ENCODE data around the gene ACADM. TPM values are rescaled to one million over a fixed set of nuclear protein-coding genes. Genes with fewer than 3 reads are reported as not detected.
"Not testable (repeated sequence)": the region's sequence is repeated elsewhere in the genome, so short reads cannot be mapped to it uniquely, and the experiment has no call there.

The ACADM gene
- polyA plus RNA-seq, 3 donors: 7.1 to 32.1 (median 31.3) TPM

DNA sequence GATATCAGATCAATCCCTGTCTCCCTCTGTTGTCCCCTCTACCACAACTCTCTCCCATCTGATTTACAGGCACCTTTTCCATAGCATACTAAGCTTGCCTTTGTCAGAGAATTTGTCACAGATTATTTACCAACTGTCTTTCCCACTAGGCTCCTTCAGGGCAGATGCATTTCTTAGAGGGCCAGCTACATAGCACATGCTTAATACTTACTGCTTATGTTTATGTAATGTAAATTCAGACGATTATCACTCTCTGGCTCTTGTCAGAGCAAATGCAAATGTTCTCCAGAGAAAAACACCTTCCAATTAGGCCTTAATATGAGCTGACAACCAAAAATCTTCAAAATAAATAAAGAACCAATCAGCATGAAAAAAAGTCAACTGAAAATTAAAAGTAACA lies 46.3 kb downstream of the ACADM start:
- H3K27me3 Mint-ChIP-seq (ENCODE audit: low read depth in 3 of 3): peaks cover 0 to 2% (median 0%) of the 10 kb centered on the region in 3 donors

DNA sequence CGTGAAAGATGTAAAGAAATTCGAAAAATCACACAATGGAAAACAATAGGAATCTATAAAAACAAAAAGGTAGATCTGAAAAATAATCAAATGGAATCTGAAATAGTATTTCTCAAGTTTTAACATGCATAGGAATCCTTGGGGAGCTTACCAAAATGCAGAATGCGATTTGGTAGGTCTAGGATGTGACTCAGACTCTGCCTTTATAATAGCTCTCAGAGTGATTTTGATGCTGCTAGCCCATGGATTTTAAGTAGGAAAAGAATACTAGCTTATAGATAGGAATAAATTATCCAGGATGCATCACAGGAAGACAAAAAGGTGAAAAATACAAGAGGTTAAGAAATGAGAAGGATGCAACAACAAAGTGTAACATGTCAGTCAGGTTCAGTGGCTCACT lies 47.5 kb downstream of the ACADM start:
- Histone ChIP-seq H3K4me2 (replicated peaks; ENCODE audit: extremely low read depth, low read length, poor library complexity, severe bottlenecking) (no peak overlapping the region), H3K79me2 (ENCODE audit: insufficient read depth, low read length) (no peaks in the 10 kb centered on the region), H3K27ac (ENCODE audit: low read depth in 1 of 2, low read length in 2 of 2) (no peak overlapping the region), H3K9me3 (replicated peaks in 1 of 2; ENCODE audit: control insufficient read depth in 1 of 2, insufficient read depth in 1 of 2, low read length in 2 of 2) (no peaks in the 10 kb centered on the region), H3K9ac (ENCODE audit: insufficient read depth, low read length, poor library complexity, severe bottlenecking) (no peak overlapping the region), H3K4me1 (ENCODE audit: control insufficient read depth in 1 of 2, insufficient read depth in 2 of 2, low read length in 2 of 2) (no peaks in the 10 kb centered on the region), H3K36me3 (replicated peaks in 1 of 2; ENCODE audit: control insufficient read depth in 1 of 2, insufficient read depth in 2 of 2, low read length in 2 of 2) (no peaks in the 10 kb centered on the region), H3K4me3 (replicated peaks in 1 of 3; ENCODE audit: low read depth in 2 of 3, low read length in 3 of 3) (no peak overlapping the region), H2AFZ (ENCODE audit: insufficient read depth, low read depth, low read length, poor library complexity, severe bottlenecking) (no peak overlapping the region), H4K20me1 (ENCODE audit: insufficient read depth, low read length) (no peaks in the 10 kb centered on the region), H3K27me3 (ENCODE audit: control insufficient read depth in 2 of 2, insufficient read depth in 2 of 2, low read length in 2 of 2) (no peaks in the 10 kb centered on the region)
- WGBS (ENCODE audit: insufficient coverage): 88% methylated on average over 1 of the region's 3 CpGs
- H3K9me3 Mint-ChIP-seq: peaks cover 2 to 13% (median 6%) of the 10 kb centered on the region in 7 donors
- no peak for DNase-seq
- no peaks in the 10 kb centered on the region for H3K4me1 Mint-ChIP-seq
- intact Hi-C loops (cut with micrococcal nuclease): no loop called here
- H3K4me3 Mint-ChIP-seq: no peak overlapping the region
- no peaks in the 10 kb centered on the region for H3K36me3 Mint-ChIP-seq
- no peak overlapping the region for H3K27ac Mint-ChIP-seq
- TF ChIP-seq, protein P1, sequence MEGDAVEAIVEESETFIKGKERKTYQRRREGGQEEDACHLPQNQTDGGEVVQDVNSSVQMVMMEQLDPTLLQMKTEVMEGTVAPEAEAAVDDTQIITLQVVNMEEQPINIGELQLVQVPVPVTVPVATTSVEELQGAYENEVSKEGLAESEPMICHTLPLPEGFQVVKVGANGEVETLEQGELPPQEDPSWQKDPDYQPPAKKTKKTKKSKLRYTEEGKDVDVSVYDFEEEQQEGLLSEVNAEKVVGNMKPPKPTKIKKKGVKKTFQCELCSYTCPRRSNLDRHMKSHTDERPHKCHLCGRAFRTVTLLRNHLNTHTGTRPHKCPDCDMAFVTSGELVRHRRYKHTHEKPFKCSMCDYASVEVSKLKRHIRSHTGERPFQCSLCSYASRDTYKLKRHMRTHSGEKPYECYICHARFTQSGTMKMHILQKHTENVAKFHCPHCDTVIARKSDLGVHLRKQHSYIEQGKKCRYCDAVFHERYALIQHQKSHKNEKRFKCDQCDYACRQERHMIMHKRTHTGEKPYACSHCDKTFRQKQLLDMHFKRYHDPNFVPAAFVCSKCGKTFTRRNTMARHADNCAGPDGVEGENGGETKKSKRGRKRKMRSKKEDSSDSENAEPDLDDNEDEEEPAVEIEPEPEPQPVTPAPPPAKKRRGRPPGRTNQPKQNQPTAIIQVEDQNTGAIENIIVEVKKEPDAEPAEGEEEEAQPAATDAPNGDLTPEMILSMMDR (IDR thresholded peaks at IDR 0.05): no peak
- H3K27me3 Mint-ChIP-seq (ENCODE audit: low read depth in 3 of 3): peaks cover 0 to 3% (median 2%) of the 10 kb centered on the region in 3 donors

More for the DNA sequence above, 46.3 kb downstream of the ACADM start:
- no peak for DNase-seq
- WGBS (ENCODE audit: insufficient coverage): no CpG with 5 or more reads among the region's 1 CpG
- Histone ChIP-seq H3K27me3 (ENCODE audit: control insufficient read depth in 2 of 2, insufficient read depth in 2 of 2, low read length in 2 of 2) (no peaks in the 10 kb centered on the region), H3K9ac (ENCODE audit: insufficient read depth, low read length, poor library complexity, severe bottlenecking) (no peak overlapping the region), H3K79me2 (ENCODE audit: insufficient read depth, low read length) (no peaks in the 10 kb centered on the region), H3K36me3 (replicated peaks in 1 of 2; ENCODE audit: control insufficient read depth in 1 of 2, insufficient read depth in 2 of 2, low read length in 2 of 2) (no peaks in the 10 kb centered on the region), H3K27ac (ENCODE audit: low read depth in 1 of 2, low read length in 2 of 2) (no peak overlapping the region), H3K4me2 (replicated peaks; ENCODE audit: extremely low read depth, low read length, poor library complexity, severe bottlenecking) (no peak overlapping the region), H3K4me1 (ENCODE audit: control insufficient read depth in 1 of 2, insufficient read depth in 2 of 2, low read length in 2 of 2) (no peaks in the 10 kb centered on the region), H3K4me3 (replicated peaks in 1 of 3; ENCODE audit: low read depth in 2 of 3, low read length in 3 of 3) (no peak overlapping the region), H2AFZ (ENCODE audit: insufficient read depth, low read depth, low read length, poor library complexity, severe bottlenecking) (no peak overlapping the region), H4K20me1 (ENCODE audit: insufficient read depth, low read length) (no peaks in the 10 kb centered on the region), H3K9me3 (replicated peaks in 1 of 2; ENCODE audit: control insufficient read depth in 1 of 2, insufficient read depth in 1 of 2, low read length in 2 of 2) (no peaks in the 10 kb centered on the region)
- Mint-ChIP-seq H3K27ac (no peak overlapping the region), H3K4me3 (no peak overlapping the region), H3K4me1 (no peaks in the 10 kb centered on the region), H3K36me3 (no peaks in the 10 kb centered on the region), H3K9me3 (peaks cover 0 to 9% (median 6%) of the 10 kb centered on the region in 7 donors)
- TF ChIP-seq, protein P1 (IDR thresholded peaks at IDR 0.05): no peak
- intact Hi-C loops (cut with micrococcal nuclease): no loop called here

DNA sequence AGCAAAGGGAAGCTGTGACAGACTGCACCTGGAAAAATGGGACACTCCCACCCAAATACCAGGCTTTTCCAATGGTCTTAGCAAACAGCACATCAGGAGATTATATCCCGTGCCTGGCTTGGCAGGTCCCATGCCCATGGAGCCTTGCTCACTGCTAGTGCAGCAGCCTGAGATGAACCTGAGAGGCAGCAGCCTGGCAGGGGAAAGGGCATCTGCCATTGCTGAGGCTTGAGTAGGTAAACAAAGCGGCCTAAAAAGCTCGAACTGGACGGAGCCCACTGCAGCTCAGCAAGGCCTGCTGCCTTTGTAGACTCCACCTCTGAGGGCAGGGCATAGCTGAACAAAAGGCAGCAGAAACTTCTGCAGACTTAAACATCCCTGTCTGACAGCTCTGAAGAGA lies 53.3 kb downstream of the ACADM start:
- H3K27ac ChIP-seq (ENCODE audit: low read depth in 1 of 2, low read length in 2 of 2); H3K4me2 ChIP-seq (replicated peaks; ENCODE audit: extremely low read depth, low read length, poor library complexity, severe bottlenecking); H3K79me2 ChIP-seq (ENCODE audit: insufficient read depth, low read length); H3K9me3 ChIP-seq (replicated peaks in 1 of 2; ENCODE audit: control insufficient read depth in 1 of 2, insufficient read depth in 1 of 2, low read length in 2 of 2); H3K9ac ChIP-seq (ENCODE audit: insufficient read depth, low read length, poor library complexity, severe bottlenecking); H3K27me3 Mint-ChIP-seq (ENCODE audit: low read depth in 3 of 3); H3K36me3 Mint-ChIP-seq; H3K36me3 ChIP-seq (replicated peaks in 1 of 2; ENCODE audit: control insufficient read depth in 1 of 2, insufficient read depth in 2 of 2, low read length in 2 of 2); H3K27ac Mint-ChIP-seq; H3K4me3 ChIP-seq (replicated peaks in 1 of 3; ENCODE audit: low read depth in 2 of 3, low read length in 3 of 3); H4K20me1 ChIP-seq (ENCODE audit: insufficient read depth, low read length); H3K4me1 Mint-ChIP-seq; H2AFZ ChIP-seq (ENCODE audit: insufficient read depth, low read depth, low read length, poor library complexity, severe bottlenecking); H3K4me3 Mint-ChIP-seq; intact Hi-C loops (cut with micrococcal nuclease); H3K27me3 ChIP-seq (ENCODE audit: control insufficient read depth in 2 of 2, insufficient read depth in 2 of 2, low read length in 2 of 2); H3K4me1 ChIP-seq (ENCODE audit: control insufficient read depth in 1 of 2, insufficient read depth in 2 of 2, low read length in 2 of 2); DNase-seq: not testable (repeated sequence)
- 97% methylated on average over 3 of the region's 4 CpGs for WGBS (ENCODE audit: insufficient coverage)
- peaks cover 13 to 25% (median 17%) of the 10 kb centered on the region in 7 donors for H3K9me3 Mint-ChIP-seq

Measured in CD14-positive monocyte (primary cell).